Measurements from ENCODE around the gene GABRB2. TPM values are rescaled to one million over a fixed set of nuclear protein-coding genes. Genes with fewer than 3 reads are reported as not detected.

GABRB2 gene
- total and polyA plus RNA-seq, 4 donors = 0.08 TPM; not detected in 3

DNA sequence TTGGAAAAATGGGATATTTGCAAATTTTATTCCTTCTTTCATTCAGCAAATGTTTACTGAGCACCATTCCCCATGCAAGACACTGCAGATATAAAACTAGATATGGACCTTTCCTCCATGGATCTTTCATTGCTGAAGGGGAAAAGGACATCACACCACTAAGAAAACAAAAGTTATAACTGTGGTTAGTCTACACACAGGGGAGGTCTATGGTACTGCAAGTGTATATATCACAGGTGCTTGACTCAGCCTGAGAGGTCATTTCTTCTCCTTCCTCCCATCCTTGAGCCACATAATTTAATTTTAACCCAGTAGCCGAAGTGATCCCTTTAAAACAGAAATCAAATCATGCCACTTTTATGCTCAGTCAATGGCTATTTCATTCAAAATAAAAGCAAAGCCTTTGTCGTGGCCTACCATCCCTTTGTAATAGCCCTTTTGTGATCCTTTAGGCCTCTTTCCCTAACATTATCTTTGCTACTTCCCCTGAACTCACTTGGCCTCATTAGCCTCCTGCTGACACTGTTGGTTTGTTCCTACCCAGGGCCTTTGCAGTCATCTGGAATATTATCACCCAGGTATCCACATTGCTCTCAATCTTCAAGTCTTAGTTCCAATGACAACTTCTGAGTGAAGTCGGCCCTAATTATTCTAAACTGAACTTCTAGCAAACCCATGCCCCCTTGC is 213.2 kb downstream of the GABRB2 start:
- no peak for DNase-seq (ENCODE audit: low spot score)
- no peak overlapping the region for H3K9ac ChIP-seq (ENCODE audit: low read depth in 1 of 2, low read length in 2 of 2)
- H3K9me3 ChIP-seq (ENCODE audit: control insufficient read depth in 4 of 4, low read length in 3 of 4) = no peaks in the 10 kb centered on the region
- TF ChIP-seq RAD21 (IDR thresholded peaks at IDR 0.05) (no peak), RXRA (IDR thresholded peaks at IDR 0.05) (no peak), YY1 (IDR thresholded peaks at IDR 0.05) (no peak), HNF4A (conservative IDR thresholded peaks at IDR 0.05) (no peak), HNF4G (IDR thresholded peaks at IDR 0.05) (no peak), JUND (IDR thresholded peaks at IDR 0.05) (no peak), NR2F2 (IDR thresholded peaks at IDR 0.05) (no peak), EGR1 (IDR thresholded peaks at IDR 0.05; ENCODE audit: low read depth in 2 of 2) (no peak), GABPA (IDR thresholded peaks at IDR 0.05 in 1 of 2, conservative IDR thresholded peaks at IDR 0.05 in 1 of 2) (no peak), FOXA2 (IDR thresholded peaks at IDR 0.05) (no peak), SP1 (IDR thresholded peaks at IDR 0.05) (no peak), TAF1 (conservative IDR thresholded peaks at IDR 0.05) (no peak)
- TF ChIP-seq, protein P1, sequence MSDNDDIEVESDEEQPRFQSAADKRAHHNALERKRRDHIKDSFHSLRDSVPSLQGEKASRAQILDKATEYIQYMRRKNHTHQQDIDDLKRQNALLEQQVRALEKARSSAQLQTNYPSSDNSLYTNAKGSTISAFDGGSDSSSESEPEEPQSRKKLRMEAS (IDR thresholded peaks at IDR 0.05) = no peak
- TF ChIP-seq, protein P2, sequence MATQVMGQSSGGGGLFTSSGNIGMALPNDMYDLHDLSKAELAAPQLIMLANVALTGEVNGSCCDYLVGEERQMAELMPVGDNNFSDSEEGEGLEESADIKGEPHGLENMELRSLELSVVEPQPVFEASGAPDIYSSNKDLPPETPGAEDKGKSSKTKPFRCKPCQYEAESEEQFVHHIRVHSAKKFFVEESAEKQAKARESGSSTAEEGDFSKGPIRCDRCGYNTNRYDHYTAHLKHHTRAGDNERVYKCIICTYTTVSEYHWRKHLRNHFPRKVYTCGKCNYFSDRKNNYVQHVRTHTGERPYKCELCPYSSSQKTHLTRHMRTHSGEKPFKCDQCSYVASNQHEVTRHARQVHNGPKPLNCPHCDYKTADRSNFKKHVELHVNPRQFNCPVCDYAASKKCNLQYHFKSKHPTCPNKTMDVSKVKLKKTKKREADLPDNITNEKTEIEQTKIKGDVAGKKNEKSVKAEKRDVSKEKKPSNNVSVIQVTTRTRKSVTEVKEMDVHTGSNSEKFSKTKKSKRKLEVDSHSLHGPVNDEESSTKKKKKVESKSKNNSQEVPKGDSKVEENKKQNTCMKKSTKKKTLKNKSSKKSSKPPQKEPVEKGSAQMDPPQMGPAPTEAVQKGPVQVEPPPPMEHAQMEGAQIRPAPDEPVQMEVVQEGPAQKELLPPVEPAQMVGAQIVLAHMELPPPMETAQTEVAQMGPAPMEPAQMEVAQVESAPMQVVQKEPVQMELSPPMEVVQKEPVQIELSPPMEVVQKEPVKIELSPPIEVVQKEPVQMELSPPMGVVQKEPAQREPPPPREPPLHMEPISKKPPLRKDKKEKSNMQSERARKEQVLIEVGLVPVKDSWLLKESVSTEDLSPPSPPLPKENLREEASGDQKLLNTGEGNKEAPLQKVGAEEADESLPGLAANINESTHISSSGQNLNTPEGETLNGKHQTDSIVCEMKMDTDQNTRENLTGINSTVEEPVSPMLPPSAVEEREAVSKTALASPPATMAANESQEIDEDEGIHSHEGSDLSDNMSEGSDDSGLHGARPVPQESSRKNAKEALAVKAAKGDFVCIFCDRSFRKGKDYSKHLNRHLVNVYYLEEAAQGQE (IDR thresholded peaks at IDR 0.05) = no peak
- TF ChIP-seq, protein P3, sequence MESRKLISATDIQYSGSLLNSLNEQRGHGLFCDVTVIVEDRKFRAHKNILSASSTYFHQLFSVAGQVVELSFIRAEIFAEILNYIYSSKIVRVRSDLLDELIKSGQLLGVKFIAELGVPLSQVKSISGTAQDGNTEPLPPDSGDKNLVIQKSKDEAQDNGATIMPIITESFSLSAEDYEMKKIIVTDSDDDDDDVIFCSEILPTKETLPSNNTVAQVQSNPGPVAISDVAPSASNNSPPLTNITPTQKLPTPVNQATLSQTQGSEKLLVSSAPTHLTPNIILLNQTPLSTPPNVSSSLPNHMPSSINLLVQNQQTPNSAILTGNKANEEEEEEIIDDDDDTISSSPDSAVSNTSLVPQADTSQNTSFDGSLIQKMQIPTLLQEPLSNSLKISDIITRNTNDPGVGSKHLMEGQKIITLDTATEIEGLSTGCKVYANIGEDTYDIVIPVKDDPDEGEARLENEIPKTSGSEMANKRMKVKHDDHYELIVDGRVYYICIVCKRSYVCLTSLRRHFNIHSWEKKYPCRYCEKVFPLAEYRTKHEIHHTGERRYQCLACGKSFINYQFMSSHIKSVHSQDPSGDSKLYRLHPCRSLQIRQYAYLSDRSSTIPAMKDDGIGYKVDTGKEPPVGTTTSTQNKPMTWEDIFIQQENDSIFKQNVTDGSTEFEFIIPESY (IDR thresholded peaks at IDR 0.05) = no peak
- TF ChIP-seq, protein P4, sequence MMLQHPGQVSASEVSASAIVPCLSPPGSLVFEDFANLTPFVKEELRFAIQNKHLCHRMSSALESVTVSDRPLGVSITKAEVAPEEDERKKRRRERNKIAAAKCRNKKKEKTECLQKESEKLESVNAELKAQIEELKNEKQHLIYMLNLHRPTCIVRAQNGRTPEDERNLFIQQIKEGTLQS (IDR thresholded peaks at IDR 0.05) = no peak
- H3K27me3 ChIP-seq (ENCODE audit: control insufficient read depth in 4 of 4, insufficient read depth in 4 of 4, low read length in 3 of 4) = no peaks in the 10 kb centered on the region
- H3K27ac ChIP-seq (ENCODE audit: low read depth in 1 of 2, low read length in 2 of 2) = no peak overlapping the region
- no peak overlapping the region for H3K4me3 ChIP-seq (ENCODE audit: low read depth in 1 of 3, low read length in 3 of 3)
- no peaks in the 10 kb centered on the region for H3K4me1 ChIP-seq (ENCODE audit: control insufficient read depth in 4 of 4, insufficient read depth in 4 of 4, low read length in 3 of 4)
- no peaks in the 10 kb centered on the region for H3K36me3 ChIP-seq (ENCODE audit: control insufficient read depth in 4 of 4, insufficient read depth in 3 of 4, low read depth in 1 of 4, low read length in 3 of 4)
- WGBS = 49% methylated on average over 3 of the region's 3 CpGs

DNA sequence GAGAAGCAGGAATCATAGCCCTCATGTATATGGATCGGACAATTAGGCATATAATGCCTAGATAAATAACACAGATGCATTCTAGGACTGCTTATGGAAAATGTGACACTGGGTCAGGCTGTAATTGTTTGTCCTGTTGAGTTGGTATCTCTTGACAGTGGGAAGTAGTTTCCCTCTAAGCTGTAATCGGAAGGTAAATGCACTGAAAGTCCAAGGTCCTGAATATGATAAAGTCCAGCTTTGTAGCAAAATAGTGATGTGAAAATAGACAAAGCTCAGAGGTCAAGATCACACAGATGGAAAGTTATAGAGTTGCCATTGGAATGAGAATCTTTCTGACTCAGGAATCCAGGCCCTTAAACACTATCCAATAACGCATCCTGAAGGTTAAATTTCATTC is 214.2 kb downstream of the GABRB2 start:
- Histone ChIP-seq H3K4me1 (ENCODE audit: control insufficient read depth in 4 of 4, insufficient read depth in 4 of 4, low read length in 3 of 4) (no peaks in the 10 kb centered on the region), H3K27me3 (ENCODE audit: control insufficient read depth in 4 of 4, insufficient read depth in 4 of 4, low read length in 3 of 4) (no peaks in the 10 kb centered on the region), H3K4me3 (ENCODE audit: low read depth in 1 of 3, low read length in 3 of 3) (no peak overlapping the region), H3K9me3 (ENCODE audit: control insufficient read depth in 4 of 4, low read length in 3 of 4) (no peaks in the 10 kb centered on the region), H3K9ac (ENCODE audit: low read depth in 1 of 2, low read length in 2 of 2) (no peak overlapping the region), H3K27ac (ENCODE audit: low read depth in 1 of 2, low read length in 2 of 2) (no peak overlapping the region), H3K36me3 (ENCODE audit: control insufficient read depth in 4 of 4, insufficient read depth in 3 of 4, low read depth in 1 of 4, low read length in 3 of 4) (no peaks in the 10 kb centered on the region)
- no peak for DNase-seq (ENCODE audit: low spot score)
- 71% methylated on average over 3 of the region's 3 CpGs for WGBS
- TF ChIP-seq FOXA2 (IDR thresholded peaks at IDR 0.05) = no peak
- no peak for TF ChIP-seq GABPA (IDR thresholded peaks at IDR 0.05 in 1 of 2, conservative IDR thresholded peaks at IDR 0.05 in 1 of 2)
- TF ChIP-seq RXRA (IDR thresholded peaks at IDR 0.05) = no peak
- TF ChIP-seq FOXA1 (IDR thresholded peaks at IDR 0.05) = no peak
- TF ChIP-seq, protein P3 (IDR thresholded peaks at IDR 0.05) = no peak
- TF ChIP-seq, protein P4 (IDR thresholded peaks at IDR 0.05) = no peak
- no peak for TF ChIP-seq TAF1 (conservative IDR thresholded peaks at IDR 0.05)
- TF ChIP-seq, protein P1 (IDR thresholded peaks at IDR 0.05) = no peak
- TF ChIP-seq EGR1 (IDR thresholded peaks at IDR 0.05; ENCODE audit: low read depth in 2 of 2) = no peak
- no peak for TF ChIP-seq RAD21 (IDR thresholded peaks at IDR 0.05)
- no peak for TF ChIP-seq JUND (IDR thresholded peaks at IDR 0.05)
- TF ChIP-seq, protein P2 (IDR thresholded peaks at IDR 0.05) = no peak
- no peak for TF ChIP-seq NR2F2 (IDR thresholded peaks at IDR 0.05)
- TF ChIP-seq SP1 (IDR thresholded peaks at IDR 0.05) = no peak
- no peak for TF ChIP-seq HNF4G (IDR thresholded peaks at IDR 0.05)
- no peak for TF ChIP-seq YY1 (IDR thresholded peaks at IDR 0.05)

Measured in liver (tissue), 9 donors.